GM12872 (cell line): ENCODE results near the gene CCDC102A.

ENCODE experiments used
- CTCF ChIP-seq: IDR thresholded peaks from 3 replicates; pipeline ENCODE4 v1.5.1; 2011; ENCODE audit warnings: low read depth, mild to moderate bottlenecking, low read length, moderate library complexity; ENCODE audit not compliant: insufficient read depth

Gene CCDC102A

GRCh38 chr16:57485091-57485915 is 51.1 kb downstream of the CCDC102A start:
- no peak for TF ChIP-seq CTCF

- TF ChIP-seq CTCF: no peak
Observed at GRCh38 chr16:57484515-57485005, 51.8 kb downstream of the CCDC102A start.

GRCh38 chr16:57483725-57484514 is 52.5 kb downstream of the CCDC102A start:
- TF ChIP-seq CTCF: no peak

- TF ChIP-seq CTCF: no peak
Observed at GRCh38 chr16:57482845-57483545, 53.4 kb downstream of the CCDC102A start.

- TF ChIP-seq CTCF: no peak
Observed at GRCh38 chr16:57481421-57481820, 55.0 kb downstream of the CCDC102A start.

- TF ChIP-seq CTCF: no peak
Observed at GRCh38 chr16:57480754-57481230, 55.6 kb downstream of the CCDC102A start.
